ENCODE measurements around the gene ZNF609.

ZNF609 gene

GRCh38 chr15:64502551-64502950, 42.2 kb downstream of the ZNF609 start:
- DNase-seq (ENCODE audit: low read depth): no peak

GRCh38 chr15:64503197-64503596, 42.8 kb downstream of the ZNF609 start:
- DNase-seq (ENCODE audit: low read depth): peak; percentile 31

- DNase-seq (ENCODE audit: low read depth): no peak
These were observed 43.3 kb downstream of the ZNF609 start for GRCh38 chr15:64503640-64504039.

GRCh38 chr15:64507293-64507802, 47.0 kb downstream of the ZNF609 start:
- no peak for DNase-seq (ENCODE audit: low read depth)

GRCh38 chr15:64507845-64508244, 47.5 kb downstream of the ZNF609 start:
- no peak for DNase-seq (ENCODE audit: low read depth)

- DNase-seq (ENCODE audit: low read depth): no peak
These were observed 53.4 kb downstream of the ZNF609 start for GRCh38 chr15:64513823-64514222.

GRCh38 chr15:64515196-64515595, 54.8 kb downstream of the ZNF609 start:
- DNase-seq (ENCODE audit: low read depth): no peak

GRCh38 chr15:64515825-64516224, 55.4 kb downstream of the ZNF609 start:
- no peak for DNase-seq (ENCODE audit: low read depth)

- no peak for DNase-seq (ENCODE audit: low read depth)
These were observed 59.5 kb downstream of the ZNF609 start for GRCh38 chr15:64519897-64520296.

- DNase-seq (ENCODE audit: low read depth): no peak
These were observed 60.8 kb downstream of the ZNF609 start for GRCh38 chr15:64521201-64521600.

- DNase-seq (ENCODE audit: low read depth): no peak
These were observed 61.4 kb downstream of the ZNF609 start for GRCh38 chr15:64521726-64522164.

- no peak for DNase-seq (ENCODE audit: low read depth)
These were observed 61.9 kb downstream of the ZNF609 start for GRCh38 chr15:64522226-64522823.

- DNase-seq (ENCODE audit: low read depth): no peak
These were observed 62.9 kb downstream of the ZNF609 start for GRCh38 chr15:64523240-64523639.

- no peak for DNase-seq (ENCODE audit: low read depth)
These were observed 64.4 kb downstream of the ZNF609 start for GRCh38 chr15:64524778-64525177.

GRCh38 chr15:64525828-64526530, 65.6 kb downstream of the ZNF609 start:
- no peak for DNase-seq (ENCODE audit: low read depth)

GRCh38 chr15:64527263-64527984, 67.0 kb downstream of the ZNF609 start:
- DNase-seq (ENCODE audit: low read depth): peak; percentile 35

- DNase-seq (ENCODE audit: low read depth): no peak
These were observed 68.5 kb downstream of the ZNF609 start for GRCh38 chr15:64528871-64529270.

- DNase-seq (ENCODE audit: low read depth): no peak
These were observed 70.1 kb downstream of the ZNF609 start for GRCh38 chr15:64530472-64530871.

GRCh38 chr15:64530918-64531317, 70.5 kb downstream of the ZNF609 start:
- DNase-seq (ENCODE audit: low read depth): no peak

GRCh38 chr15:64532521-64533315, 72.3 kb downstream of the ZNF609 start:
- DNase-seq (ENCODE audit: low read depth): no peak

GRCh38 chr15:64535460-64536243, 75.3 kb downstream of the ZNF609 start:
- no peak for DNase-seq (ENCODE audit: low read depth)
